Mammary epithelial cell (primary cell): ENCODE measurements around the gene ACE.

Experiments used
- EZH2 ChIP-seq: IDR thresholded peaks from 2 replicates; pipeline ENCODE4 v1.6.1; 2012; ENCODE audit warnings: low read length, inconsistent platforms, borderline replicate concordance
- TF ChIP-seq, protein P1 (sequence below), 2 donors: IDR thresholded peaks in 1 of 2; conservative IDR thresholded peaks in 1 of 2; 2 replicates each; pipeline ENCODE4 v1.5.1; 2011 to 2012; ENCODE audit warnings: inconsistent platforms in 2 of 2, low read length in 2 of 2, mild to moderate bottlenecking in 2 of 2, control low read depth in 1 of 2, low read depth in 1 of 2; ENCODE audit not compliant: insufficient read depth in 1 of 2; ENCODE audit errors: extremely low read depth in 1 of 2

DNA sequence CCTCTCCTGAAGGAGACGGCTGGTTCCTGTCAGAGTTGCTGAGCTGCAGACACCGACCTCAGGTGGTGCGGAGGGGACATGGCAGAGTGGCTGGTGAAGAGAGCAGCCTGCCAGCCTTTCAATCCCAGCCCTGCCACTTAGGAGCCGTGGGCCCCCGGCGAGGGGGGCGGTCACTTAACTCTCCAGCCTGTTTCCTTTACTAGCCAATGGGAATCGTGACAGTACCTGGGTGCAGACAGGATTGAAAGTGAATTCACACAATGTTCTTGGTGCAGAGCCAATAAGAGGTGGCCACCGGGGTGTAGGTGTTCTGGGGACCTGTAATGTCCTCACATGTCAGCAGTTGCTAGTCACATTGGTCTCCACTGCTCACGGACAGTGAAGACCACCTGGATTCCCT is 13.5 kb downstream of the ACE start:
- TF ChIP-seq, protein P1, sequence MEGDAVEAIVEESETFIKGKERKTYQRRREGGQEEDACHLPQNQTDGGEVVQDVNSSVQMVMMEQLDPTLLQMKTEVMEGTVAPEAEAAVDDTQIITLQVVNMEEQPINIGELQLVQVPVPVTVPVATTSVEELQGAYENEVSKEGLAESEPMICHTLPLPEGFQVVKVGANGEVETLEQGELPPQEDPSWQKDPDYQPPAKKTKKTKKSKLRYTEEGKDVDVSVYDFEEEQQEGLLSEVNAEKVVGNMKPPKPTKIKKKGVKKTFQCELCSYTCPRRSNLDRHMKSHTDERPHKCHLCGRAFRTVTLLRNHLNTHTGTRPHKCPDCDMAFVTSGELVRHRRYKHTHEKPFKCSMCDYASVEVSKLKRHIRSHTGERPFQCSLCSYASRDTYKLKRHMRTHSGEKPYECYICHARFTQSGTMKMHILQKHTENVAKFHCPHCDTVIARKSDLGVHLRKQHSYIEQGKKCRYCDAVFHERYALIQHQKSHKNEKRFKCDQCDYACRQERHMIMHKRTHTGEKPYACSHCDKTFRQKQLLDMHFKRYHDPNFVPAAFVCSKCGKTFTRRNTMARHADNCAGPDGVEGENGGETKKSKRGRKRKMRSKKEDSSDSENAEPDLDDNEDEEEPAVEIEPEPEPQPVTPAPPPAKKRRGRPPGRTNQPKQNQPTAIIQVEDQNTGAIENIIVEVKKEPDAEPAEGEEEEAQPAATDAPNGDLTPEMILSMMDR (conservative IDR thresholded peaks at IDR 0.05 in 1 of 2, IDR thresholded peaks at IDR 0.05 in 1 of 2; ENCODE audit: extremely low read depth in 1 of 2, insufficient read depth in 1 of 2, low read depth in 1 of 2, low read length in 2 of 2), result no peak
- TF ChIP-seq EZH2, result no peak
